A549 (cell line): ENCODE results near the gene OPHN1. TPM values are rescaled to one million over a fixed set of nuclear protein-coding genes. Genes with fewer than 3 reads are reported as not detected.
A peak's percentile ranks its signal among the peaks of the same experiment; 100 is the strongest.

Experiments
- ATAC-seq, 2 experiments: fragments of 200-7000 bp in 1 of 2; fragments of >200 bp in 1 of 2; cut with Nextera tagmentation in 1 of 2; cut with Tn5 transposase in 1 of 2; 3 replicates each; pipeline versions ENCODE4 v1.8.0 to v1.9.1; 2018 to 2020; ENCODE audit warnings: mild to moderate bottlenecking in 1 of 2, moderate library complexity in 1 of 2
- CTCF ChIA-PET: fragments of 300-600 bp; sonication (Branson Sonifier 250); formaldehyde crosslinking; extraction: SDS; loops from one replicate; lab custom pipeline; 2021; ENCODE audit warnings: antibody characterized with exemption, inconsistent platforms; lab: Yijun Ruan, JAX
- POLR2A ChIA-PET: fragments of 350-600 bp; formaldehyde crosslinking; extraction: SDS; loops from one replicate; lab custom pipeline; 2021; ENCODE audit warnings: antibody characterized with exemption, inconsistent platforms; lab: Yijun Ruan, JAX
- DNase-seq, 2 experiments: peaks; one replicate each; pipeline versions ENCODE4 v3.0.0 to v3.0.0-alpha.2; 2011 to 2016; ENCODE audit warnings: low read depth in 1 of 2, low spot score in 1 of 2
- FAIRE-seq: peaks from 2 replicates; lab custom pipeline; 2011; peaks lifted over from hg19 to GRCh38; lab: Jason Lieb, UNC
- H3K27ac ChIP-seq, 2 experiments: fragments of >200 bp; sonication (Bioruptor Twin); formaldehyde crosslinking; 3 replicates each; pipeline ENCODE4 v1.5.1; 2016 to 2017
- H3K4me1 ChIP-seq: fragments of >200 bp; sonication (Bioruptor Twin); formaldehyde crosslinking; 3 replicates; pipeline ENCODE4 v1.6.1; 2016
- H3K4me2 ChIP-seq: fragments of >200 bp; sonication (Bioruptor Twin); formaldehyde crosslinking; 3 replicates; pipeline ENCODE4 v1.6.1; 2016
- H3K4me3 ChIP-seq: fragments of >200 bp; sonication (Bioruptor Twin); formaldehyde crosslinking; 3 replicates; pipeline ENCODE4 v1.5.1; 2016
- H3K9me3 ChIP-seq: fragments of >200 bp; sonication (Bioruptor Twin); formaldehyde crosslinking; 3 replicates; pipeline ENCODE4 v1.6.1; 2016
- BHLHE40 ChIP-seq: IDR thresholded peaks from 2 replicates; pipeline ENCODE4 v1.6.1; 2012; ENCODE audit warnings: low read depth, low read length, inconsistent platforms
- CBX8 ChIP-seq: fragments of 200-600 bp; sonication (generic); IDR thresholded peaks from 2 replicates; pipeline ENCODE4 v1.6.1; 2016
- CTCF ChIP-seq: fragments of >200 bp; sonication (Bioruptor Twin); formaldehyde crosslinking; IDR thresholded peaks from 3 replicates; pipeline ENCODE4 v1.5.1; 2016
- ELK1 ChIP-seq: fragments of 150-350 bp; IDR thresholded peaks from 2 replicates; pipeline ENCODE4 v1.6.1; 2014; ENCODE audit warnings: low read depth, mild to moderate bottlenecking, low read length
- FOSB ChIP-seq: fragments of 250-450 bp; sonication (Bioruptor Pico); IDR thresholded peaks from 2 replicates; pipeline ENCODE4 v1.5.0; 2020; ENCODE audit warnings: mild to moderate bottlenecking, moderate library complexity
- GATA3 ChIP-seq: IDR thresholded peaks from 2 replicates; pipeline ENCODE4 v1.6.1; 2012; ENCODE audit warnings: borderline replicate concordance
- HOXB13 ChIP-seq: fragments of 250-450 bp; sonication (Bioruptor Pico); IDR thresholded peaks from 2 replicates; pipeline ENCODE4 v1.5.0; 2020; ENCODE audit warnings: low read depth, mild to moderate bottlenecking, moderate library complexity
- JUN ChIP-seq, 2 experiments: fragments of >200 bp; sonication (Bioruptor Twin); formaldehyde crosslinking; IDR thresholded peaks; 2 replicates in 1 of 2; 3 replicates in 1 of 2; pipeline ENCODE4 v1.6.1; 2016 to 2017
- KDM1A ChIP-seq: fragments of 200-600 bp; sonication (generic); IDR thresholded peaks from 2 replicates; pipeline ENCODE4 v1.6.1; 2016; ENCODE audit warnings: low read depth, mild to moderate bottlenecking
- MAX ChIP-seq: IDR thresholded peaks from 2 replicates; pipeline ENCODE4 v1.6.1; 2012
- NFE2L2 ChIP-seq: fragments of 150-350 bp; conservative IDR thresholded peaks from 2 replicates; pipeline ENCODE4 v1.6.1; 2014; ENCODE audit warnings: low read length
- NR3C1 ChIP-seq: fragments of >200 bp; sonication (Bioruptor Twin); formaldehyde crosslinking; IDR thresholded peaks from 3 replicates; pipeline ENCODE4 v1.6.1; 2017
- PHF8 ChIP-seq: fragments of 200-600 bp; sonication (generic); IDR thresholded peaks from 2 replicates; pipeline ENCODE4 v1.6.1; 2016; ENCODE audit warnings: low read depth, mild to moderate bottlenecking, antibody characterized with exemption, moderate library complexity, borderline replicate concordance
- POLR2A ChIP-seq: IDR thresholded peaks from 2 replicates; pipeline ENCODE4 v1.6.1; 2012; ENCODE audit warnings: mild to moderate bottlenecking, low read length
- RAD21 ChIP-seq, 2 experiments: fragments of >200 bp in 1 of 2; sonication (Bioruptor Twin) in 1 of 2; formaldehyde crosslinking in 1 of 2; IDR thresholded peaks in 1 of 2; conservative IDR thresholded peaks in 1 of 2; 2 replicates in 1 of 2; 3 replicates in 1 of 2; pipeline ENCODE4 v1.6.1; 2012 to 2018; ENCODE audit warnings: inconsistent platforms in 1 of 2
- RARB ChIP-seq: fragments of 250-450 bp; sonication (Bioruptor Pico); IDR thresholded peaks from 2 replicates; pipeline ENCODE4 v1.8.0; 2021; ENCODE audit warnings: mild to moderate bottlenecking, moderate library complexity
- RCOR1 ChIP-seq: fragments of 150-350 bp; IDR thresholded peaks from 2 replicates; pipeline ENCODE4 v1.6.1; 2014; ENCODE audit warnings: antibody characterized with exemption, low read length, low read depth
- RNF2 ChIP-seq: fragments of 200-600 bp; sonication (generic); IDR thresholded peaks from 2 replicates; pipeline ENCODE4 v1.6.1; 2016; ENCODE audit warnings: low read depth, mild to moderate bottlenecking, antibody characterized with exemption, moderate library complexity, borderline replicate concordance
- WGBS: methylation state at CpG from one replicate; pipeline ENCODE4 v1.1.6; 2017; ENCODE audit errors: missing lambda C conversion rate; 5-methylcytosine and 5-hydroxymethylcytosine counted together
- polyA plus RNA-seq, 4 experiments: library from polyadenylated mRNA; depleted of rRNA in 3 of 4; stranded (reverse); fragments of >200 nt; fragmentation: RNase III in 1 of 4; extraction: RNeasy Plus Mini Kit Qiagen cat#74134 plus additional on column Dnase treatment in 1 of 4; gene quantifications; 2 replicates in 3 of 4; 3 replicates in 1 of 4; pipeline ENCODE4 v1.2.3, GENCODE V29; 2011 to 2017
- TF ChIP-seq, protein P1 (sequence below): fragments of >200 bp; sonication (Bioruptor Twin); formaldehyde crosslinking; IDR thresholded peaks from 2 replicates; pipeline ENCODE4 v1.6.1; 2016

The OPHN1 gene
- polyA plus RNA-seq, 2 of the 4 experiments (the other 2 are of a cell fraction), result 2.0 to 5.7 TPM

DNA sequence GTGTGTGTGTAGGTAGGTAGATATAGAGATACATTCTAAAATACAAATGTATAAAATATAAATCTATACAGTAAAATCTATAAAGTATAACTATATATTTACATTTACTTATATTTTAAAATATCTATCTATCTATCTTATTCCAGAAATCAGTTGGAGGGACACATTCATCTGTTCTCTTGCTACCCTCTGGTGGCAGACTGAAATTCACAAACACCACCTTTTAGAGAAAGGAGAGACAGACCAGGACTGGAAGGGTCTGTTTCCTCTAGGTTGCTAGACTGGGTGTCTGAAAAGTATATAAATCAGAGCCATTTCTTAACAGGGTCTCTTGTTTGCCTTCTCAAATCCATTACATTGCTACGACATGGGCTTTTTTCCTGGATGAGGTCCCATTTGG lies 343.0 kb downstream of the OPHN1 start:
- H3K4me3 ChIP-seq, result no peak overlapping the region
- H3K4me1 ChIP-seq, result no peaks in the 10 kb centered on the region
- no peak overlapping the region for H3K4me2 ChIP-seq
- H3K9me3 ChIP-seq, result no peaks in the 10 kb centered on the region
- whole genome bisulfite sequencing, result 60% methylated on average over 1 of the region's 1 CpG
- ATAC-seq, result no peak
- ChIA-PET POLR2A (no interaction called here), CTCF (no interaction called here)
- TF ChIP-seq FOSB (CRISPR knock-in tag), result no peak
- TF ChIP-seq RAD21 (conservative IDR thresholded peaks at IDR 0.05 in 1 of 2, IDR thresholded peaks at IDR 0.05 in 1 of 2), result 0 out of 5 replicates have a peak, but pooled peaks of 1 of the 2 experiments have one; percentile 23
- FAIRE-seq, result no peak
- no peak overlapping the region for H3K27ac ChIP-seq
- DNase-seq, result peak in 1 of 2 experiments; percentile 3

DNA sequence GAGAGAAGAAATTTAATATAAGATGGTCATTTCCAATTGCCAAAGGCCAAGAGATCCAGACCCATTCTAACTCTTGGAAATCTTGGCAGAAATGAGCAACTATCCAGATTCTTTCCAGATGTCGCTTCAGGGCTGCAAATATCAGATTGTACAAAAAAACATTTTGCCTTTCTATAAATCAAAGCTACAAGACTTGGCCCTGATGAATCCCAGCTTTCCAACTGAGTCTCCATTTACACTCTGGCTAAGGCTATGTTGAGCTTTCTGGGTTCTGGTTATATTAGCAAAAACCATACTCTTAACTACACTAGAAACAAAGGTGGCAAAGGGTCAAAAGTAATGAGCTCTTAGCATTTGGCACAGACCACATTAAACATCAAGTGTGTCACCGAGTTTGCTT lies 345.8 kb downstream of the OPHN1 start:
- WGBS, result 57% methylated on average over 2 of the region's 2 CpGs
- CTCF ChIA-PET, result interaction anchor here (0.7 kb wide), 1 partner anchor 20 kb away, joined by 3 read pairs; no protein-coding TSS in a partner anchor

GRCh38 chrX:68086709-68087108 lies 346.6 kb downstream of the OPHN1 start:
- ChIA-PET CTCF (no interaction called here), POLR2A (no interaction called here)
- DNase-seq (no peak), FAIRE-seq (no peak), ATAC-seq (no peak)
- 40% methylated on average over 1 of the region's 1 CpG for WGBS
- H3K4me2 ChIP-seq, result no peak overlapping the region
- no peak overlapping the region for H3K27ac ChIP-seq
- H3K9me3 ChIP-seq, result no peaks in the 10 kb centered on the region
- no peak overlapping the region for H3K4me3 ChIP-seq
- no peaks in the 10 kb centered on the region for H3K4me1 ChIP-seq
- TF ChIP-seq CTCF, result no peak
- TF ChIP-seq NFE2L2, result no peak
- TF ChIP-seq POLR2A, result no peak
- TF ChIP-seq GATA3, result no peak
- TF ChIP-seq RCOR1, result no peak
- no peak for TF ChIP-seq RNF2
- TF ChIP-seq, protein P1, sequence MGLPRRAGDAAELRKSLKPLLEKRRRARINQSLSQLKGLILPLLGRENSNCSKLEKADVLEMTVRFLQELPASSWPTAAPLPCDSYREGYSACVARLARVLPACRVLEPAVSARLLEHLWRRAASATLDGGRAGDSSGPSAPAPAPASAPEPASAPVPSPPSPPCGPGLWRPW, result no peak
- no peak for TF ChIP-seq KDM1A
- TF ChIP-seq MAX, result no peak
- TF ChIP-seq JUN (IDR thresholded peaks at IDR 0.05), result no peak
- no peak for TF ChIP-seq HOXB13

More for the DNA sequence above, 345.8 kb downstream of the OPHN1 start:
- TF ChIP-seq NR3C1 (no peak), MAX (no peak), RAD21 (conservative IDR thresholded peaks at IDR 0.05 in 1 of 2, IDR thresholded peaks at IDR 0.05 in 1 of 2) (no peak), ELK1 (no peak)
- H3K4me2 ChIP-seq, result no peak overlapping the region
- DNase-seq (no peak), FAIRE-seq (no peak), ATAC-seq (no peak)
- no peak overlapping the region for H3K27ac ChIP-seq
- no peaks in the 10 kb centered on the region for H3K9me3 ChIP-seq
- POLR2A ChIA-PET, result no interaction called here
- H3K4me3 ChIP-seq, result no peak overlapping the region
- H3K4me1 ChIP-seq, result no peaks in the 10 kb centered on the region

DNA sequence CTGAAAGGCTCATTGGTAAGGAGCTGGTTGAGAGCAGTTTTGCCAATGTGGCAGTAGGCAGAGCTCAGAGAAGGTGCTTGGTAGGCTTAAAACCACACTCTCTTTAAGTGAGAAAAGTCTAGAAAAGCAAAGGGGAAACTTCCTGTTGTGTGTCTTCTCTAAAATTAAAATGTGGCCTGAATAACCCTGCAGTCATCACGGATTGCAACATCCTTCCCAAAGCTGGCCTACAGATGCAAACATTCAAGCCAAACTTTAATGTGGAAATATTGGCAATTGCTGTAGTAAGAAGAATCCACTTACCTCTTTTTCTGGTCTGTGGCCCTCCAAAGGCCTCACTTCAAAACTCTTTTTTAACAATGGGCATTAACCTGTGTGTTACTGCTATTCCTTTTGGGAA lies 348.5 kb downstream of the OPHN1 start:
- no peak overlapping the region for H3K4me2 ChIP-seq
- ATAC-seq, result no peak
- no peak for TF ChIP-seq RARB (CRISPR knock-in tag)
- TF ChIP-seq JUN (IDR thresholded peaks at IDR 0.05), result no peak
- TF ChIP-seq BHLHE40, result no peak
- no peak for TF ChIP-seq PHF8
- TF ChIP-seq RAD21 (conservative IDR thresholded peaks at IDR 0.05 in 1 of 2, IDR thresholded peaks at IDR 0.05 in 1 of 2), result no peak
- no peak for TF ChIP-seq CBX8
- no peak for DNase-seq
- H3K4me3 ChIP-seq, result no peak overlapping the region
- FAIRE-seq, result peak; percentile 61
- CTCF ChIA-PET, result interaction anchor here (1.1 kb wide), 1 partner anchor 10 kb away, joined by 3 read pairs; no protein-coding TSS in a partner anchor
- POLR2A ChIA-PET, result interaction anchor here (0.6 kb wide), 1 partner anchor 389 kb away, joined by 3 read pairs; no protein-coding TSS in a partner anchor
- no peaks in the 10 kb centered on the region for H3K9me3 ChIP-seq
- WGBS, result 35% methylated on average over 1 of the region's 1 CpG
- no peaks in the 10 kb centered on the region for H3K4me1 ChIP-seq
- no peak overlapping the region for H3K27ac ChIP-seq
